GM12892 (cell line): ENCODE measurements around the gene DGCR2.
"Not testable (repeated sequence)": the region's sequence is repeated elsewhere in the genome, so short reads cannot be mapped to it uniquely, and the experiment has no call there.

Source experiments
- DNase-seq: peaks from one replicate; pipeline ENCODE4 v3.0.0; 2011; ENCODE audit not compliant: insufficient read length
- FAIRE-seq: peaks from 2 replicates; lab custom pipeline; 2011; peaks lifted over from hg19 to GRCh38; lab: Jason Lieb, UNC
- POLR2A ChIP-seq: IDR thresholded peaks from 2 replicates; pipeline ENCODE4 v1.6.1; 2011; ENCODE audit warnings: low read depth, low read length, control low read depth
- POLR2AphosphoS5 ChIP-seq: IDR thresholded peaks from 2 replicates; pipeline ENCODE4 v1.6.1; 2011; ENCODE audit warnings: low read depth, low read length, control low read depth
- TAF1 ChIP-seq: IDR thresholded peaks from 2 replicates; pipeline ENCODE4 v1.6.1; 2011; ENCODE audit warnings: low read depth, mild to moderate bottlenecking, control low read depth, low read length, borderline replicate concordance

Gene DGCR2

GRCh38 chr22:19094393-19094997 is 27.7 kb downstream of the DGCR2 start:
- no peak for FAIRE-seq
- DNase-seq = no peak
- TF ChIP-seq TAF1 (no peak), POLR2AphosphoS5 (no peak), POLR2A (no peak)

- no peak for FAIRE-seq
Observed at GRCh38 chr22:19092725-19093124, 29.5 kb downstream of the DGCR2 start.

GRCh38 chr22:19090586-19091127 is 31.6 kb downstream of the DGCR2 start:
- no peak for TF ChIP-seq POLR2AphosphoS5
- TF ChIP-seq TAF1 = no peak
- TF ChIP-seq POLR2A = no peak
- no peak for DNase-seq
- FAIRE-seq = no peak

More at GRCh38 chr22:19092725-19093124, 29.5 kb downstream of the DGCR2 start:
- TF ChIP-seq TAF1 = no peak
- no peak for TF ChIP-seq POLR2A
- no peak for TF ChIP-seq POLR2AphosphoS5
- DNase-seq = no peak

- DNase-seq (no peak), FAIRE-seq (no peak)
- TF ChIP-seq TAF1 (no peak), POLR2A (no peak), POLR2AphosphoS5 (no peak)
Observed at GRCh38 chr22:19090183-19090582, 32.0 kb downstream of the DGCR2 start.

- DNase-seq (no peak), FAIRE-seq (no peak)
- TF ChIP-seq POLR2A (no peak), POLR2AphosphoS5 (no peak), TAF1 (no peak)
Observed at GRCh38 chr22:19088866-19089595, 33.2 kb downstream of the DGCR2 start.

- FAIRE-seq (no peak), DNase-seq (no peak)
- TF ChIP-seq POLR2A (no peak), TAF1 (no peak), POLR2AphosphoS5 (no peak)
Observed at GRCh38 chr22:19086896-19087295, 35.3 kb downstream of the DGCR2 start.

GRCh38 chr22:19086417-19086816 is 35.8 kb downstream of the DGCR2 start:
- FAIRE-seq (no peak), DNase-seq (no peak)
- TF ChIP-seq POLR2A (no peak), TAF1 (no peak), POLR2AphosphoS5 (no peak)

- TF ChIP-seq POLR2AphosphoS5 (no peak), TAF1 (no peak), POLR2A (no peak)
- FAIRE-seq (no peak), DNase-seq (no peak)
Observed at GRCh38 chr22:19085233-19085718, 36.9 kb downstream of the DGCR2 start.

- DNase-seq, FAIRE-seq: not testable (repeated sequence)
Observed at GRCh38 chr22:19084586-19084985, 37.6 kb downstream of the DGCR2 start.

GRCh38 chr22:19084126-19084525 is 38.1 kb downstream of the DGCR2 start:
- FAIRE-seq, DNase-seq: not testable (repeated sequence)

- FAIRE-seq = no peak
- DNase-seq = no peak
- TF ChIP-seq POLR2AphosphoS5 (no peak), TAF1 (no peak), POLR2A (no peak)
Observed at GRCh38 chr22:19082793-19083192, 39.4 kb downstream of the DGCR2 start.

- TF ChIP-seq TAF1 (no peak), POLR2AphosphoS5 (no peak), POLR2A (no peak)
- DNase-seq (no peak), FAIRE-seq (no peak)
Observed at GRCh38 chr22:19082101-19082500, 40.1 kb downstream of the DGCR2 start.
